ENCODE results near the gene COMP. TPM values are rescaled to one million over a fixed set of nuclear protein-coding genes. Genes with fewer than 3 reads are reported as not detected.

Gene COMP
- total RNA-seq, 1 donor from 2014 or later: 17.2 TPM

DNA sequence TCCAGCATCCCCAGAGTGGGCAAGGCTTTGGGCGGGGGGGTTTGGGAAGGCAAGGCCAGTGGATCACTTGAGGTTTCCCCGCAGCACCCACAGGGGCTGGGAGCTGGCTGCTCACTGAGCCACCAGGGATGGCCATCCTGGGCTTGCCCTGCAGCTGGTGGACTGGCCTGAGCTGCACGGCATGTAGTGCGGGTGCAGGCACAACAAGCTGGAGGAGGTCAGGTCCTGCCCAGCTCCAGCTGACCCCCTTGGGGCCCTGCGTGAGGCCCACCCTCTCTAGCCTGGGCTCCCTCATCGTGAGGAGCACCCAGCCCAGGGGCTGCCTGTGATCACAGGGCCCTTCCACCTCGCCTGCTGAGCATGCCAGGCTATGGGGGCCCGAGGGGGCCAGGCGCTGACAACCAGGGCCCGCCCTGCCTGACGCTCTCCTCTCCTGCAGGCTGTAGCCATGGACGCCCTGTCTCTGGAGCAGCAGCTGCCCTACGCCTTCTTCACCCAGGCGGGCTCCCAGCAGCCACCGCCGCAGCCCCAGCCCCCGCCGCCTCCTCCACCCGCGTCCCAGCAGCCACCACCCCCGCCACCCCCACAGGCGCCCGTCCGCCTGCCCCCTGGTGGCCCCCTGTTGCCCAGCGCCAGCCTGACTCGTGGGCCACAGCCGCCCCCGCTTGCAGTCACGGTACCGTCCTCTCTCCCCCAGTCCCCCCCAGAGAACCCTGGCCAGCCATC lies 22.9 kb downstream of the COMP start:
- no peak for DNase-seq (ENCODE audit: low spot score)

DNA sequence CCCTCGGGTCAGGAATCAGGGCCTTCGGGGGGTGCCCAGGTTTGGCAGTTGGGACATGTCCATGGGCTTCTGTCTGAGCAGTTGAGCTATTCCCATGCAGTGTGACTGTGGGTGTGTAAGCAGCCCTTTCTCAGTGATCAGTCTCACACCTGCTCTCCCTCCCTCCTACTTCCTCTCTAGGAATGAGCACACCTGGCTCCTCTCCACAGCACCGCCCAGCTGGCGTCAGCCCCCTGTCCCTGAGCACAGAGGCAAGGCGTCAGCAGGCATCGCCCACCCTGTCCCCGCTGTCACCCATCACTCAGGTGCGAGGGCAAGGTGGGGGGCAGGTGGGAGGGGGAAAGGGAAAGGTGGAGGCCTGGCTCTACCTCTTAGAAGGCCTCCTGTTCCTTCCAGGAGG lies 25.9 kb downstream of the COMP start:
- Mint-ChIP-seq H3K36me3 (ENCODE audit: low read depth) (no peaks in the 10 kb centered on the region), H3K4me3 (ENCODE audit: unreplicated experiment) (no peak overlapping the region), H3K27me3 (ENCODE audit: low read depth) (no peaks in the 10 kb centered on the region), H3K27ac (ENCODE audit: unreplicated experiment) (no peak overlapping the region), H3K4me1 (ENCODE audit: low read depth) (peaks cover 18% of the 10 kb centered on the region), H3K9me3 (ENCODE audit: low read depth) (no peaks in the 10 kb centered on the region)
- TF ChIP-seq, protein P1, sequence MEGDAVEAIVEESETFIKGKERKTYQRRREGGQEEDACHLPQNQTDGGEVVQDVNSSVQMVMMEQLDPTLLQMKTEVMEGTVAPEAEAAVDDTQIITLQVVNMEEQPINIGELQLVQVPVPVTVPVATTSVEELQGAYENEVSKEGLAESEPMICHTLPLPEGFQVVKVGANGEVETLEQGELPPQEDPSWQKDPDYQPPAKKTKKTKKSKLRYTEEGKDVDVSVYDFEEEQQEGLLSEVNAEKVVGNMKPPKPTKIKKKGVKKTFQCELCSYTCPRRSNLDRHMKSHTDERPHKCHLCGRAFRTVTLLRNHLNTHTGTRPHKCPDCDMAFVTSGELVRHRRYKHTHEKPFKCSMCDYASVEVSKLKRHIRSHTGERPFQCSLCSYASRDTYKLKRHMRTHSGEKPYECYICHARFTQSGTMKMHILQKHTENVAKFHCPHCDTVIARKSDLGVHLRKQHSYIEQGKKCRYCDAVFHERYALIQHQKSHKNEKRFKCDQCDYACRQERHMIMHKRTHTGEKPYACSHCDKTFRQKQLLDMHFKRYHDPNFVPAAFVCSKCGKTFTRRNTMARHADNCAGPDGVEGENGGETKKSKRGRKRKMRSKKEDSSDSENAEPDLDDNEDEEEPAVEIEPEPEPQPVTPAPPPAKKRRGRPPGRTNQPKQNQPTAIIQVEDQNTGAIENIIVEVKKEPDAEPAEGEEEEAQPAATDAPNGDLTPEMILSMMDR (IDR thresholded peaks at IDR 0.05): no peak
- DNase-seq (ENCODE audit: low spot score): no peak

More for the DNA sequence above, 22.9 kb downstream of the COMP start:
- Mint-ChIP-seq H3K9me3 (ENCODE audit: low read depth) (no peaks in the 10 kb centered on the region), H3K36me3 (ENCODE audit: low read depth) (no peaks in the 10 kb centered on the region), H3K27ac (ENCODE audit: unreplicated experiment) (no peak overlapping the region), H3K27me3 (ENCODE audit: low read depth) (no peaks in the 10 kb centered on the region), H3K4me1 (ENCODE audit: low read depth) (peaks cover 11% of the 10 kb centered on the region), H3K4me3 (ENCODE audit: unreplicated experiment) (no peak overlapping the region)
- TF ChIP-seq, protein P1 (IDR thresholded peaks at IDR 0.05): peak; percentile 38

DNA sequence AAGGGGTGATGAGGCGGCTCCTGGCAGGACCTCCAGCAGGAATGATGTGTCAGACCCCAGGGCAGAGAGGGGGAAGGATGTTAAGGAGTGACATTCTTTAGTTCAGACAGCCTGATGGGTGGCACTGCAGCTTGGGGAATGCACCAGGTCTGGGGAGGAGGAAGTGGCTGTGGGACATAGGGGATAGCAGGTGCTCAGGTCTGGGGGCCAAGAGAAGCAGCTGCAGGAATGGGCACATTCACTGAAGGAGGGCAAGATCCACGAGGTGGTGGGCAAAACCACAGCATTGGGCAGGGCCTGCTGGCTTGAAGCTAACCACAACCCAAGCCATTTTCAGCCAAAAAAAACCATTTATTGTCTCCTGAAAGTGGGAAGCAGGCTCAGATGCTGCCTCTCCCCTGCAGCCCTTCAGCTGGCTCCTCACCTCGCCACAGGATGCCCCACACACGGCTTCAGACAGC lies 26.5 kb downstream of the COMP start:
- no peaks in the 10 kb centered on the region for H3K9me3 Mint-ChIP-seq (ENCODE audit: low read depth)
- no peak overlapping the region for H3K27ac Mint-ChIP-seq (ENCODE audit: unreplicated experiment)
- no peaks in the 10 kb centered on the region for H3K27me3 Mint-ChIP-seq (ENCODE audit: low read depth)
- no peak for DNase-seq (ENCODE audit: low spot score)
- TF ChIP-seq, protein P1 (IDR thresholded peaks at IDR 0.05): no peak
- H3K4me1 Mint-ChIP-seq (ENCODE audit: low read depth): peaks cover 18% of the 10 kb centered on the region
- no peak overlapping the region for H3K4me3 Mint-ChIP-seq (ENCODE audit: unreplicated experiment)
- no peaks in the 10 kb centered on the region for H3K36me3 Mint-ChIP-seq (ENCODE audit: low read depth)

DNA sequence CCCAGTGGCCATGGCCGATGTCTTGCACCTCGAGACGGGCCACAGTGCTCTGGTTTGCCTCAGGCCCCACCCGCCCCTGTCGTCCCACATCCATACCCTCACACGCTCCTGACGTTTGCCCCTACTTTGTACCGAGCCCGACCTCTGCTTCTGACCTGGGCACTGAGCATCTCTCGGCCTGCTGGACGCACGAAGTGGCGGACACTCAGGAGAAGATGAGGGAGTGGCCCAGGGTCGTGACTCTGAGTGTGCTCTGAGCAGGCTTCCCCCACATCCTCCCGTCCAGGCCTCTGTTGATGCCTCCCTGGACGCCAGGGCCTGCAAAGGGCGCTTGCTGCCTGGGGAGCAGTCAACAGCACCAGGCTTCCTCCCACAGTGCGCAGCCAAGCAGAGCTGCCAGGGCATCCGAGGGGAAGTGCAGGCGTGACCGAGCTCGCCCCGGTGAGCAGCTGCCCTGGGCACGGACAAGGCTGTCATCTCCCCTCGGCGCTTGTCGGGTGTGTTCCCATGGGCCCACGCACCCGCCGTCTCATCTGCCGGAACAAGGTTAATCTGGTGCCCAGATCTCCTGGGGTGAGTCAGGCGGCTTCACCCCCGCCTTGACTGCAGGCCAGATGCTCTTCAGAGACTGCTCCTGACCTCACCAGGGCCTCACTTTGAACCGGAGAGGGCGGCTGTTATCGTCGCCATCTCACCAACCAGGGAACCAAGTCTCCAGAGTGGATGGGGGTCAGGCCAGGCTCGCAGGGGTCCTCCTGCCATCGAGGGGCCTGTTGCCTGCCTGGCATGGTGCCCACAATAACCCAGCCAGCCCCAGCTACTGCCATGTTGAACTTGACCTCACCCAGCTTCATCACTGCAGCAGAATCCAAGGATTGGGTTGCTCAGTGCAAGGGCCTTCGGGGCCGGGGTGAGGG lies 27.2 kb downstream of the COMP start:
- Mint-ChIP-seq H3K27me3 (ENCODE audit: low read depth) (no peaks in the 10 kb centered on the region), H3K4me3 (ENCODE audit: unreplicated experiment) (no peak overlapping the region), H3K27ac (ENCODE audit: unreplicated experiment) (no peak overlapping the region), H3K36me3 (ENCODE audit: low read depth) (peaks cover 1% of the 10 kb centered on the region), H3K9me3 (ENCODE audit: low read depth) (no peaks in the 10 kb centered on the region), H3K4me1 (ENCODE audit: low read depth) (peaks cover 18% of the 10 kb centered on the region)
- DNase-seq (ENCODE audit: low spot score): no peak
- TF ChIP-seq, protein P1 (IDR thresholded peaks at IDR 0.05): no peak
